Measurements from ENCODE around the gene IGSF22.

The IGSF22 gene

GRCh38 chr11:18726040-18726439, at the start of gene IGSF22:
TSS of gene IGSF22 (minus strand) at chr11:18726188. CDS start at chr11:18724236, 1,952 bp downstream.
- no peak for DNase-seq

GRCh38 chr11:18774801-18775200, 48.8 kb upstream of the IGSF22 start:
- DNase-seq = no peak

GRCh38 chr11:18773681-18774080, 47.7 kb upstream of the IGSF22 start:
- DNase-seq = no peak

- no peak for DNase-seq
Measured at GRCh38 chr11:18773104-18773503, 47.1 kb upstream of the IGSF22 start.

- DNase-seq = no peak
Measured at GRCh38 chr11:18772211-18772610, 46.2 kb upstream of the IGSF22 start.

GRCh38 chr11:18771266-18772035, 45.5 kb upstream of the IGSF22 start:
- DNase-seq = no peak

- DNase-seq = no peak
Measured at GRCh38 chr11:18770479-18771125, 44.6 kb upstream of the IGSF22 start.

GRCh38 chr11:18769802-18770456, 43.9 kb upstream of the IGSF22 start:
- DNase-seq = no peak

- no peak for DNase-seq
Measured at GRCh38 chr11:18768978-18769377, 43.0 kb upstream of the IGSF22 start.

GRCh38 chr11:18768472-18768901, 42.5 kb upstream of the IGSF22 start:
- DNase-seq = no peak

- DNase-seq = no peak
Measured at GRCh38 chr11:18766015-18766414, 40.0 kb upstream of the IGSF22 start.

GRCh38 chr11:18765554-18765953, 39.6 kb upstream of the IGSF22 start:
- no peak for DNase-seq

GRCh38 chr11:18761741-18762140, 35.8 kb upstream of the IGSF22 start:
- DNase-seq = no peak

- DNase-seq = no peak
Measured at GRCh38 chr11:18761144-18761543, 35.2 kb upstream of the IGSF22 start.

GRCh38 chr11:18757811-18758210, 31.8 kb upstream of the IGSF22 start:
- no peak for DNase-seq

- DNase-seq = no peak
Measured at GRCh38 chr11:18756889-18757288, 30.9 kb upstream of the IGSF22 start.

GRCh38 chr11:18754308-18754707, 28.3 kb upstream of the IGSF22 start:
- DNase-seq = no peak

- DNase-seq = no peak
Measured at GRCh38 chr11:18752502-18752901, 26.5 kb upstream of the IGSF22 start.

GRCh38 chr11:18750944-18751343, 25.0 kb upstream of the IGSF22 start:
- DNase-seq = no peak

- DNase-seq = no peak
Measured at GRCh38 chr11:18749681-18750319, 23.8 kb upstream of the IGSF22 start.

- no peak for DNase-seq
Measured at GRCh38 chr11:18748766-18749365, 22.9 kb upstream of the IGSF22 start.

GRCh38 chr11:18745251-18745650, 19.3 kb upstream of the IGSF22 start:
- no peak for DNase-seq

GRCh38 chr11:18743900-18744514, 18.0 kb upstream of the IGSF22 start:
- DNase-seq = no peak

All from activated naive CD4-positive, alpha-beta T cell treated with anti-CD3 and anti-CD28 coated beads, Interleukin-2, amount 50 U/mL, for 16 hours (primary cell).